Measurements from ENCODE around the gene PPFIA2.
"Not testable (repeated sequence)": the region's sequence is repeated elsewhere in the genome, so short reads cannot be mapped to it uniquely, and the experiment has no call there.

Gene PPFIA2

DNA sequence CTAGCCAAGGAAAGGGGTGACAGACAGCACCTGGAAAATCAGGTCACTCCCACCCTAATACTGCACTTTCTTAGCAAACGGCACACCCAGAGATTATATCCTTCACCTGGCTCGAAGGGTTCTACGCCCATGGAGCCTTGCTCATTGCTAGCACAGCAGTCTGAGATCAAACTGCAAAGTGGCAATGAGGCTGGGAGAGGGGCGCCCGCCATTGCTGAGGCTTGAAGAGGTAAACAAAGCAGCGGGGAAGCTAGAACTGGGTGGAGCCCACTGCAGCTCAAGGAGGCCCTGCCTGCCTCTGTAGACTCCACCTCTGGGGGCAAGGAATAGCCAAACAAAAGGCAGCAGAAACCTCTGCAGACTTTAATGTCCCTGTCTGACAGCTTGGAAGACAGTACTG lies 99.8 kb downstream of the PPFIA2 start:
- DNase-seq: not testable (repeated sequence)

GRCh38 chr12:81644503-81644902 lies 114.6 kb downstream of the PPFIA2 start:
- DNase-seq: no peak

DNA sequence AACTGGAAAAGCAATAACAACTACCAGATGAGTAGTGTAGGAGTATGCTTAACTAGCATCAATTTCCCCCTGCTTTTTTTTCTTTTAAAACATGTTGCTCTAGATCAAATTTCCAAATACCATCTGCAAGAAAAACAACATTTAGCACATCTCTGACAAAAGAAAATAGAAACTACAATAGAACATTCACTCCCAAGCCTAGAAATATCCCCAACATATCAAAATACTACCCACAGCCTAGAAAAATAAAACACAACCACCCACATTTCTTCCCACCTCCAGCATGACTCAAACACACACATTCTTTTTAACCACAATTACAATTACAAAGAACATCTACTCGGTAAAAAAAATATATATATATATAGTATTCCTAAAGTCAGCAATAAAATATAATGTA lies 120.0 kb downstream of the PPFIA2 start:
- DNase-seq: no peak

DNA sequence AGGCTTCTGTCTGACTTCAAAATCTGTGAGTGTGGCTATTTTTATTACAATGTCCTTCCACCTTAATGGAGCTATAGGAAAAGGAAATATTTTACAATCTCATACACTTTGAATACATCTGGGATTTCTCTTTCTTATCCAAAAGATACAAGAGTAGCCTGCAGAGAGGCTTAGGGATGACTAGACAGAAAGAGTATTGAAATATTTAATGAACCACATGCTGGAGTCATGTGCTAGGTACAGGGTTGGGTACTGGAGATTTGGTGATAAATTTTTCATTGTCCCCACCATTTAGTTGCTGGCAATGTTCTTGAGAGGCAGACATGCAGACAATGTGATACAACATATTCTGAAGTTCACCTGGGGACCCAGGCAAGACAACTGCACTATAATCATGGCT lies 126.0 kb downstream of the PPFIA2 start:
- DNase-seq: no peak

- DNase-seq: no peak
These were observed 131.6 kb downstream of the PPFIA2 start for GRCh38 chr12:81627336-81628189.

DNA sequence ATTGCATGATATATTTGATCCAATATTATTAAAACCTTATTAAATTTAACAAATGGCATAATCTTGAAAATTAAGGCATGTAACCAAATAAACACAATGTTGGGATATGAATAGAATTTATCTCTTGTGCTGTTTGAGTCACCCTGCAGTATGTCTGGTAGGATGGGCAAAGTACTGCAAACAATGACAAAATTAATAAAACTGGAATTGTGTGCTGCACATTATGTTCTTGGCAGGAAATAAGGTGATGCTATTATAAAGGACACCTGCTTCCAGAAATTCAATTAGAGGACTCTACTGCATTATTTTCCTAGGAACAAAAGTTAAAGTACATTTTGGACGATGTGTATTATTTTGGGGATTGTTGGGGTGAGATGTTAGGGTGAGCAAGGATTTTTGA lies 132.7 kb downstream of the PPFIA2 start:
- DNase-seq: no peak

- no peak for DNase-seq
These were observed 141.2 kb downstream of the PPFIA2 start for GRCh38 chr12:81617915-81618314.

DNA sequence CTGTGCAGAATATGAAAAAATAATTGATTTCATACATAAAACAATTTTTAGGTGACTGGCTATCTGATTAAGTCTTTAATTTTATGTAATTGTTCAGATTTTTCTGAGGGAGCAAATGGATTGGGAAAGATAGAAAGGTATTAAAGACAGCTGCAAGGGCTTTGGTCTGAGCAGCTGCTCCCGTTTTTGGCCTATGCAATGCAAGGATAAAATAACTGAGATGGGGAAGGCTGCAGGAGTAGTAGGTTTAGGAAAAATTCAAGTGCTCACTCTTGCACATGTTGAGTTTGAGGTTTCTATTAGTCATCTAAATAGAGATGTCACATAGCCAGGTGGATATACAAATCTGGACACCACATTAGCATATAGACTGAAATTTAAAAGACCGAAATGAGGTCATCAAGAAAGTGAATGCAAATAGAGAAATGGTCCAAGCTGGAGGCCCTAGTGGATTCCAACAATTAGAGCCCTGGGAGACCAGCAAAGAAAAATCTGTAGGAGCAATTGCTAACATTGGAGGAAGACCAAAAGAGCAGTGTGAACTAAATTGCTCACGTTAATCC lies 144.0 kb downstream of the PPFIA2 start:
- no peak for DNase-seq

DNA sequence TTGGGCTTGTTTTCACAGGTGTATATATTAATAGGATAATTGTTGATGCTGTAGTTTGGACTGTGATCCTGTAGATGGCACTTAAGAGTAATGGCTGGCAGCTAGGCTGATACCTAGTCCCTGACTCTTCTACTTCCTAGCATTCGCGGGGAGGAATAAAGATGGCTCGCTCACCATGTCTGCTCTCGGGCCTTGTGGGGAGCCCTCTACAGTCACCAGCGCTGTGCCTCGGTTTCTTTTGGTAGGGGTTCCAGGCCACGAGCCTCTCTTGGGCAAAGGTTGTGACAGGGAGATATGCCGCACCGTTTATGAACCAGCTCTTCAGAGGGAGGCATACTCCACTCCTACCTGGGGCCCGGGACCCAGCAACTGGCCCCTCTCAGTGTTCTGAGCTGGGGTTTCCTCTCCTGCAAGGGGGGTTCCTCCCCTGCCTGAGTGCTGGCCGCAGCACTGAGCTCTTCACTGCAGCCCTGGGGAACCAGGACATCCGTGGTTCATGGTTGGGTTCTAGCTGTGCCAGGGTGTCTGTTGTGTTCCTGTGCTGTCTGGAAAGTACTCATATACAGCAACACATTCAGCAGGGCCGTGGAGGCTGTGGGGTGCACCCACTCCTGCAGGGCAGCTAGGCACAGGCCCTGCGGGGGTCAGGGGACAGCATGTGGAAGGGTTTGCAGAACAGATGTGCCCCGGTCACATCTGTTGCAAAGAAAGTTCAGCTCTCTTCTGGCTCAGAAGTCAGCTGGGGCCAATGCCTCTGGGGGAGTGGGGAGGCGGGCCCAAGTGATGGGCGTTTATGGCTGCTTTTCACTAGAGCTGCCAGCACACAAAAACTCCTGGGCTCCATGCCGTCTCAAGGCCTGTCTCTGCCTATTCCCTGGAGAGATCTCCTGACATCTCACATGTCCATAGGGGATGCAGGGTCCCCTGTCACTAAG lies 147.9 kb downstream of the PPFIA2 start:
- no peak for DNase-seq

DNA sequence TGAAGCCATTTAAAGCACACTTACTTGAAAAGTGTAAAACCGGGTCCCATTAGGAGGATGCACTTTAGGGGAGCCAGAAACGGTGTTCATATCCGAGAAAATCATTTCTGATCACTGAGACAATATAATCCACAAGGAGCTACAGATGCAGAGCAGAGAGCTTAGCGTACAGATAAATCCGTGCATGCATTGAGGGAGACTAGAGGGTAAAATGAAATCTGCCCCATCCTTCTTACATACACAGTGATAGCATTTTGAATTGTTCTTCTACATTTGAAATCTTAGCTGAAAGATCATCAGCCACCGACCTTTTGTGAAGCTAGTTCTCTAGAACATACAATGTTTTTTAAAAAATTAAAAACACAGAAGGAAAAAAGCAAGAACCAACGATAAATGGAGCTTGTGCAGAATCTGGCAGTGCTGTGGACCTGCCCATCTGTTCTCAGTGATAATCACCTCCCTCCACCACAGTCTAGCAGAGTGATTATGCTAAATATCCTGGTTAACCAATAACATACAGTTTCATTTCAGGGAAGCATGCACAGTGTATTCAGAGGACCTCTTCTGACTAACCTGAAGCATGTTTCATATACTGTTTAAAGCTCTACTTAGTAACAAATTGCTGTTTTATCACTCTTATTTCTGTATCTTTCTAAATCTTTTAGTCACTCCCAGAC lies 161.1 kb downstream of the PPFIA2 start:
- no peak for DNase-seq

DNA sequence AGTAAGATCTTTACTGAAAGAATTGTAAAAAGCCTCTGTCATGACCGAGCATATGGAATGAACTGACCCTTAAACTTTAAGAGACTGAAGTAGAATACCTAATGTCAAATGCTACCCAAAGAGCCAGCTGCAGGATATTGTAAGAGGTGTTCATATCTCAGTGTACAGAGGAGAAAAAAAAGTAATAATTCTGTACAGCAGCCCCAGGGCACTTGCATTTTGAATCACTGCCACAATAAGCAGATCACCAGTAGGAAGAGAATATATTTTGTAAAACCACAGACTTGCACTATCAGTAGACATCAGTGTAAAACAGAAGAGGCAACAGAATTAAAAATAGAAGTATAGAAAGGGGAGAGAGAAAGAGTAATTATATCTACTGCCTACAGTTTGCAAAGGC lies 162.6 kb downstream of the PPFIA2 start:
- no peak for DNase-seq

DNA sequence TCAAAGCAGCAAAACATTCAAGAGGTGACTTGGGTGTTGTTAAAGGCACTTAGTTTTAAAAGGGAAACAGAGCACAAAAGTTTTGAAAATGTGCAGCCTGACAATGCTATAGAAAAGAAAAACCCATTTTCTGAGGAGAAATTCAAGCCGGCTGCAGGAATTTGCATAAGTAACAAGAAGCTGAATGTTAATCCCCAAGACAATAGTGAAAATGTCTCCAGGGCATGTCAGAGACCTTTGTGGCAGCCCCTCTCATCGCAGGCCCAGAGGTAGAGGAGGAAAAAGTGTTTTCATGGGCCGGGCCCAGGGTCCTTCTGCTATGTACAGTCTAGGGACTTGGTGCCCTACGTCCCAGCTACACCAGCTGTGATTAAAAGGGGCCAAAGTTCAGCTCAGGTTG lies 167.9 kb downstream of the PPFIA2 start:
- DNase-seq: no peak

DNA sequence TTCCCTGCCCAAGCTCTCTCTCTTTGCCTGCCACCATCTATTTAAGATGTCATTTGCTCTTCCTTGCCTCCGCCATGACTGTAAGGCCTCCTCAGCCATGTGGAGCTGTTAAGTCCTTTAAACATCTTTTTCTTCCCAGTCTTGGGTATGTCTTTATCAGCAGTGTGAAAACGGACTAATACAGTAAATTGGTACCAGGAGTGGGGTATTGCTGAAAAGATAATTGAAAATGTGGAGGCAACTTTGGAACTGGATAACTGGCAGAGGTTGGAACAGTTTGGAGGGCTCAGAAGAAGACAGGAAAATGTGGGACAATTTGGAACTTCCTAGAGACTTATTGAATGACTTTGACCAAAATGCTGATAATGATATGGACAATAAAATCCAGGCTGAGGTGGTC lies 168.4 kb downstream of the PPFIA2 start:
- not testable (repeated sequence) for DNase-seq

DNA sequence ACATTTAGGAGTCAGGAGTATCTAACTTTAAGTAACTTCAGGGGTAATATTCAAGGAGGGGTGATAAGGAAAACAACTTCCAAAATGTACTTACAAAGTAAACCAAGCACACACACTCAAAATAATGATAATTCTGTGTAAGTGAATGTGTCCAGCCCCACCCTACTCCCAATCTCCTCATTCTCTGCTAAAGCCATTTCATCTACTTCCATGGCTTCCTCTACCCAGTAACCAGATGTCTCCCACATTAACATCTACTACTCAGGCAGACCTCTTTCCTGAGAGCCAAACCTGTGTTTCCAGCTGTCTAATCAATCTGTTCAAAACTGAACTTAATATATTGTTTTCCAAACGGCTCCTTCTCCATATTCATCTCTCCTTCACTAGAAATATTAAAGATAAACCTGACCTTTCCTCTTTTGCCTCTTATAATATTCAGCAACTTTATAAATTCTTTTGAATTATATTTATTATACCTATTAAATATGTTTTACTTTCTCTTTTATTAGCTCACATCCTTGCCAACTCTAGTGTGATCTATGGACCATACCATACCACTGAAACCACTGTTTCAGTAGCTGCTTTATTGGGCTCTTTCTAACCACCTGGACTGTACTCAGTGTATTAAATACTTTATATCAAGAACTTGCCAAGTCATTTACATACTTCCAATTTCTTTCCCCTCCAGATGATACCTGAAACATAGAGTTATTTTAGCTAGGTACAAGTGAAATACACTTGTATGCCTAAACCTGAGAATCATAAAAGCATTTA lies 170.7 kb downstream of the PPFIA2 start:
- no peak for DNase-seq

DNA sequence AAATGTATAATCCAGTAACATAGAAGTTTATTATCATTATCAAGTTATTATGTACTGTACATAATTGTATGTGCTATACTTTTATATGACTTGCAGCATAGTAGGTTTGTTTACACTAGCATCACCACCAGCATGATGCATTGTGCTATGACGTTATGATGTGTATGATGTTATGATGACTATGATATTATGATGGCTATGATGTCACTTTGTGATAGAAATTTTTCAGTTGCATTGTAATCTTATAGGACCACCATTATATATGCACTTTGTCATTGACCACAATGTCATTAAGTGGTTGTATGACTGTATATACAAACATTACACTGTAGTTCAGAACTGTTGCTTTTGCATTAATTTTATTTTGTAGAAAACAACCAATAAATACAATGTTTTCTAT lies 173.4 kb downstream of the PPFIA2 start:
- DNase-seq: no peak

GRCh38 chr12:81573228-81573627 lies 185.9 kb downstream of the PPFIA2 start:
- no peak for DNase-seq

DNA sequence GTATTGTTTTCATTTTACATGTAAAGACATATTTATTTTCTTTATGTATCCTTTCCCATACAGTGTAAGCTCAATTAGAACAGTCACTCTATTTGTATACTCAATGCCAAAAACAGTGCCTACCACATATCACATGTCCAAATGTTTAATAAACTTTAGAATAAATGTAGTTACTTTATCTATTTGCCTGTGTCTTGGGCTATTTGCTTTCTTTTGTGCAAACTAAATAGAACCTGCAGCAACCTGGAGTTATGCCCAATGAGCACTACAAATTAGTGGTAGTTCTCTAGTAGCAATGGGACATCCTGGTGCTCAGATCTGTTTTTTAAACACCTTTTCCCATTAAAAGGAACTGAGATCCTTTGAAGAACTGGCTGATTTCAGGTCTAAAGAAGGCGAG lies 186.7 kb downstream of the PPFIA2 start:
- DNase-seq: no peak

DNA sequence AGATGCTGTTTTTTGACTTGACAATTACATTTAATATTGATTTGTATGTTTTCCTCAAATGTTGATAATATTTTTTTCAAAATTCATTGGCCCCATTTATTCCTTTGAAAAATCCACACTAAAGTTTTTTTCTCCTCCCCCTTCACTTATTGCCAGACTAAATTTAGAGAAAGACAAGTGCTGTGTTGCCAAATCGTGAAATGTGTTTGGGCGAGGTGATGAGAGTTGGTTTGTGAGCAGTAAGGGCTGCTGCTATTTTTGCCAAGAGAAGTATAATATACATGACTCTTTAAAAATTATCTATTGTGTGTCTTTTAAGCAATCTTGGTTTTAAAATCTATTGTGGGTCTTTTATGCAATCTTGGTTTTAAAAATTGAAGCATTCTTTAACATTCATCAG lies 188.9 kb downstream of the PPFIA2 start:
- no peak for DNase-seq

- no peak for DNase-seq
These were observed 194.9 kb downstream of the PPFIA2 start for GRCh38 chr12:81564237-81564636.

GRCh38 chr12:81558031-81558430 lies 201.1 kb downstream of the PPFIA2 start:
- no peak for DNase-seq

DNA sequence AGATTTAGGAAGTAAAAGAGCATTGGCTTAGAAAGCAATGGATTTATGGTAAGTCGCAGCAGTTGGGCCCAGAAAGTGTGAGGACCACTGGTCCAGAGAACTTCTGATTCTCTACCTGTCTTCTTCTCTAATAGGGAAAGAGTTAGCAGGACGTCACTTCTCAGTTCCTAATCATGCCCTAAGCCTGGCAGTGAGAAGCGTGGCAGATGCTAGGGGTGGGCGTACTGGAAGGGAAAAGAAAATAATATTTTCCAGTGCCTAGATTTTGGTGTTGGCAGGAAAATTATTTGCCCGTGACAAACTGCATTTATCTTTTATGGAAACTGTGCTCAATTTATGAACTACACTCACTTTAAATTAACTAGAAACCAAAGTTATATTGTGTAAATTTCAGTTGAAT lies 212.3 kb downstream of the PPFIA2 start:
- no peak for DNase-seq

DNA sequence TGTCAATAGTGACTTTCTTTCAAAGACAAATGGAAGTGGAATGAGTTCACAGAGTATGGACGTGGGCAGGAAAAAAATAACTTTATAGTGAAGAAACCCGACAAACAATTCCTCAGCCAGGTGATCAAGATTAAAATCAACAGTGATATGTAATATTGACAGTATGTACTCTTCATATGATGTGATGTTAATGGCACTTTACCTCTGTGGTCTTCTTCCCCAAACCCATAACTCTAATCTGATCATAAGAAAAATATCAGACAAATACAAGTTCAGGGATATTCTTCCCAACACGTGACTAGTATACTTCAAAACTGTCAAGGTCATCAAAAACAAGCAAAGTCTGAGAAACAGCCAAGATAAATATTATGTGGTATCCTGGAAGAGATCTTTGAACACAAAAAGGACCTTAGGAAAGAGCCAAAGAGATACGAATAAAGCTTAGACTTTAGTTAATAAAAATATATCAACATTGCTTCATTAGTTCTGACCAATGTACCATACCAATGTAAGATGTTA lies 215.5 kb downstream of the PPFIA2 start:
- no peak for DNase-seq

Measured in stimulated activated CD4-positive, alpha-beta T cell treated with anti-CD3 and anti-CD28 coated beads, Interleukin-2, amount 100 ng/mL, for 24 hours (primary cell).